Measurements from ENCODE around the gene USF1.
"Not testable (repeated sequence)": the region's sequence is repeated elsewhere in the genome, so short reads cannot be mapped to it uniquely, and the experiment has no call there.

USF1 gene

GRCh38 chr1:161032409-161032808 is 13.4 kb downstream of the USF1 start:
- no peak; the same call in 2 of the 3 replicates for ATAC-seq
- TF ChIP-seq ZFP30 (CRISPR knock-in tag; IDR thresholded peaks at IDR 0.05) (no peak), TCF4 (CRISPR knock-in tag; IDR thresholded peaks at IDR 0.05; ENCODE audit: borderline replicate concordance) (no peak), ARNTL (CRISPR knock-in tag; IDR thresholded peaks at IDR 0.05; ENCODE audit: borderline replicate concordance, low read depth) (no peak), ZFP3 (CRISPR knock-in tag; IDR thresholded peaks at IDR 0.05) (no peak), ZNF8 (CRISPR knock-in tag; IDR thresholded peaks at IDR 0.05) (no peak), BACH2 (CRISPR knock-in tag; IDR thresholded peaks at IDR 0.05; ENCODE audit: borderline replicate concordance) (no peak), TOX (CRISPR knock-in tag; IDR thresholded peaks at IDR 0.05; ENCODE audit: borderline replicate concordance) (no peak)

GRCh38 chr1:161031874-161032273 is 13.9 kb downstream of the USF1 start:
- no peak for ATAC-seq
- TF ChIP-seq ZNF8 (CRISPR knock-in tag; IDR thresholded peaks at IDR 0.05) (no peak), TOX (CRISPR knock-in tag; IDR thresholded peaks at IDR 0.05; ENCODE audit: borderline replicate concordance) (no peak), ZFP30 (CRISPR knock-in tag; IDR thresholded peaks at IDR 0.05) (no peak), OSR1 (CRISPR knock-in tag; IDR thresholded peaks at IDR 0.05) (no peak), ESRRG (CRISPR knock-in tag; IDR thresholded peaks at IDR 0.05) (no peak), CSDC2 (CRISPR knock-in tag; IDR thresholded peaks at IDR 0.05) (no peak), GLIS3 (CRISPR knock-in tag; IDR thresholded peaks at IDR 0.05) (no peak), ZNF70 (CRISPR knock-in tag; IDR thresholded peaks at IDR 0.05) (no peak), POU6F1 (CRISPR knock-in tag; IDR thresholded peaks at IDR 0.05; ENCODE audit: borderline replicate concordance, low read depth) (no peak), ARNTL (CRISPR knock-in tag; IDR thresholded peaks at IDR 0.05; ENCODE audit: borderline replicate concordance, low read depth) (no peak), ZC3H10 (CRISPR knock-in tag; IDR thresholded peaks at IDR 0.05) (no peak), CSRNP3 (CRISPR knock-in tag; IDR thresholded peaks at IDR 0.05) (no peak)

- not testable (repeated sequence) for ATAC-seq
Measured at GRCh38 chr1:161029466-161029865, 16.3 kb downstream of the USF1 start.

GRCh38 chr1:161026954-161027353 is 18.8 kb downstream of the USF1 start:
- not testable (repeated sequence) for ATAC-seq

- ATAC-seq = not testable (repeated sequence)
Measured at GRCh38 chr1:161022432-161022831, 23.3 kb downstream of the USF1 start.

- ATAC-seq = no peak
- TF ChIP-seq ARNTL (CRISPR knock-in tag; IDR thresholded peaks at IDR 0.05; ENCODE audit: borderline replicate concordance, low read depth) (no peak), BACH2 (CRISPR knock-in tag; IDR thresholded peaks at IDR 0.05; ENCODE audit: borderline replicate concordance) (no peak), GLIS3 (CRISPR knock-in tag; IDR thresholded peaks at IDR 0.05) (no peak), PPARA (CRISPR knock-in tag; IDR thresholded peaks at IDR 0.05; ENCODE audit: borderline replicate concordance) (no peak), ZFP3 (CRISPR knock-in tag; IDR thresholded peaks at IDR 0.05) (no peak), CSRNP3 (CRISPR knock-in tag; IDR thresholded peaks at IDR 0.05) (no peak)
Measured at GRCh38 chr1:161021970-161022353, 23.8 kb downstream of the USF1 start.

GRCh38 chr1:161021165-161021969 is 24.4 kb downstream of the USF1 start:
- peak; percentile 71 for ATAC-seq
- TF ChIP-seq GLIS3 (CRISPR knock-in tag; IDR thresholded peaks at IDR 0.05) (no peak), TOX (CRISPR knock-in tag; IDR thresholded peaks at IDR 0.05; ENCODE audit: borderline replicate concordance) (no peak), TCF4 (CRISPR knock-in tag; IDR thresholded peaks at IDR 0.05; ENCODE audit: borderline replicate concordance) (no peak), PPARA (CRISPR knock-in tag; IDR thresholded peaks at IDR 0.05; ENCODE audit: borderline replicate concordance) (no peak), SNAI2 (CRISPR knock-in tag; IDR thresholded peaks at IDR 0.05) (no peak), ESRRG (CRISPR knock-in tag; IDR thresholded peaks at IDR 0.05) (no peak), ZNF70 (CRISPR knock-in tag; IDR thresholded peaks at IDR 0.05) (no peak), ZFP3 (CRISPR knock-in tag; IDR thresholded peaks at IDR 0.05) (no peak), ARNTL (CRISPR knock-in tag; IDR thresholded peaks at IDR 0.05; ENCODE audit: borderline replicate concordance, low read depth) (no peak), ZNF565 (CRISPR knock-in tag; conservative IDR thresholded peaks at IDR 0.05; ENCODE audit: low read depth) (no peak), CSRNP3 (CRISPR knock-in tag; IDR thresholded peaks at IDR 0.05) (no peak), OSR1 (CRISPR knock-in tag; IDR thresholded peaks at IDR 0.05) (no peak), ZNF8 (CRISPR knock-in tag; IDR thresholded peaks at IDR 0.05) (no peak), TSHZ2 (CRISPR knock-in tag; IDR thresholded peaks at IDR 0.05) (no peak), ISL1 (CRISPR knock-in tag; IDR thresholded peaks at IDR 0.05) (no peak)
